Testis (tissue), 3 donors: Measurements from ENCODE around the gene XYLT1. TPM values are rescaled to one million over a fixed set of nuclear protein-coding genes. Genes with fewer than 3 reads are reported as not detected.
A peak's percentile ranks its signal among the peaks of the same experiment; 100 is the strongest.

Experiments used
- DNase-seq: peaks from one replicate; pipeline ENCODE4 v3.0.0-alpha.2; 2019
- H3K27ac ChIP-seq, 2 donors: fragments of 200-600 bp; sonication (generic); one replicate each; pipeline ENCODE4 v1.5.1; 2019
- H3K27me3 ChIP-seq: fragments of 200-600 bp; sonication (generic); one replicate; pipeline ENCODE4 v1.5.1; 2019
- H3K36me3 ChIP-seq: fragments of 200-600 bp; sonication (generic); one replicate; pipeline ENCODE4 v1.5.1; 2017; ENCODE audit warnings: low read depth; ENCODE audit errors: missing control alignments
- H3K4me1 ChIP-seq: fragments of 200-600 bp; sonication (generic); one replicate; pipeline ENCODE4 v1.5.1; 2019
- H3K4me3 ChIP-seq, 2 donors: fragments of 200-600 bp; sonication (generic); one replicate each; pipeline ENCODE4 v1.5.1; 2017 to 2019
- H3K9me3 ChIP-seq: fragments of 200-600 bp; sonication (generic); one replicate; pipeline ENCODE4 v1.5.1; 2017
- CTCF ChIP-seq, 3 experiments: fragments of 450-650 bp in 2 of 3; fragments of 200-600 bp in 1 of 3; sonication (generic) in 1 of 3; IDR thresholded peaks; one replicate each; pipeline ENCODE4 v1.5.1; 2016 to 2019; ENCODE audit warnings: antibody characterized with exemption in 3 of 3, mild to moderate bottlenecking in 2 of 3, moderate library complexity in 1 of 3
- POLR2A ChIP-seq: fragments of 450-650 bp; IDR thresholded peaks from one replicate; pipeline ENCODE4 v1.6.1; 2017; ENCODE audit warnings: antibody characterized with exemption, mild to moderate bottlenecking, moderate library complexity
- WGBS, 2 donors: methylation state at CpG; one replicate each; pipeline ENCODE4 v1.1.5; 2018; 5-methylcytosine and 5-hydroxymethylcytosine counted together
- intact Hi-C: fragments of 100-400 bp; cut with DNase I; formaldehyde crosslinking; loops from one replicate; pipeline ENCODE4 v1.15.1; 2023; ENCODE audit warnings: low total_unique reads
- polyA plus RNA-seq: library from polyadenylated mRNA; stranded (reverse); fragments of 350-450 nt; fragmentation: Illumina TruSeq; extraction: RNeasy Lipid Tissue Mini Kit (QIAGEN cat#74804); gene quantifications from one replicate; pipeline ENCODE4 v1.2.3, GENCODE V29; 2014; ENCODE audit warnings: low read depth, low replicate concordance; ENCODE audit not compliant: insufficient read depth
- total RNA-seq, 2 donors: library from RNA; depleted of rRNA; stranded (reverse); fragments of >200 nt; gene quantifications; one replicate each; pipeline ENCODE4 v1.2.3, GENCODE V29; 2016

XYLT1 gene
- total and polyA plus RNA-seq, 3 donors from 2014 or later: 6.5 to 20.7 (median 13.6) TPM

GRCh38 chr16:17269439-17269838, 201.3 kb downstream of the XYLT1 start:
- Histone ChIP-seq H3K27ac (no peak overlapping the region), H3K27me3 (no peaks in the 10 kb centered on the region), H3K4me3 (no peak overlapping the region), H3K36me3 (no peaks in the 10 kb centered on the region), H3K9me3 (no peaks in the 10 kb centered on the region), H3K4me1 (peaks cover 16% of the 10 kb centered on the region)
- TF ChIP-seq CTCF (IDR thresholded peaks at IDR 0.05) (no peak), POLR2A (no peak)
- intact Hi-C loops: no loop called here
- WGBS, 2 donors: 60 to 82% methylated on average over 2 of the region's 2 CpGs
- DNase-seq: no peak

- peak; percentile 80 for DNase-seq
- intact Hi-C loops: no loop called here
- no peak overlapping the region for H3K27ac ChIP-seq
- peaks cover 16% of the 10 kb centered on the region for H3K4me1 ChIP-seq
- no peaks in the 10 kb centered on the region for H3K27me3 ChIP-seq
- no peaks in the 10 kb centered on the region for H3K36me3 ChIP-seq
- no peak overlapping the region for H3K4me3 ChIP-seq
- no peak for TF ChIP-seq POLR2A
- TF ChIP-seq CTCF (IDR thresholded peaks at IDR 0.05): no peak
- WGBS, 2 donors: 39 to 45% methylated on average over 10 to 16 of the region's 16 CpGs
- H3K9me3 ChIP-seq: no peaks in the 10 kb centered on the region
Observed at GRCh38 chr16:17266608-17267313, 204.0 kb downstream of the XYLT1 start.

- no peak for TF ChIP-seq CTCF (IDR thresholded peaks at IDR 0.05)
- TF ChIP-seq POLR2A: no peak
- Histone ChIP-seq H3K4me1 (peaks cover 9% of the 10 kb centered on the region), H3K9me3 (no peaks in the 10 kb centered on the region), H3K36me3 (no peaks in the 10 kb centered on the region), H3K27ac (no peak overlapping the region), H3K4me3 (no peak overlapping the region), H3K27me3 (no peaks in the 10 kb centered on the region)
- no peak for DNase-seq
- intact Hi-C loops: no loop called here
- 94 to 100% methylated on average over 1 of the region's 1 CpG for WGBS, 2 donors
Observed at GRCh38 chr16:17265154-17265553, 205.6 kb downstream of the XYLT1 start.

- Histone ChIP-seq H3K4me3 (no peak overlapping the region), H3K4me1 (peaks cover 1% of the 10 kb centered on the region), H3K9me3 (no peaks in the 10 kb centered on the region), H3K36me3 (no peaks in the 10 kb centered on the region), H3K27ac (no peak overlapping the region), H3K27me3 (no peaks in the 10 kb centered on the region)
- intact Hi-C loops: no loop called here
- no peak for TF ChIP-seq CTCF (IDR thresholded peaks at IDR 0.05)
- no peak for TF ChIP-seq POLR2A
- no peak for DNase-seq
- WGBS, 2 donors: 71 to 80% methylated on average over 5 of the region's 5 CpGs
Observed at GRCh38 chr16:17261197-17261858, 209.4 kb downstream of the XYLT1 start.
